ENCODE results near the gene EPS15. TPM values are rescaled to one million over a fixed set of nuclear protein-coding genes. Genes with fewer than 3 reads are reported as not detected.

Gene EPS15
- total RNA-seq, 1 experiment from 2014 or later: 54.4 TPM

GRCh38 chr1:51372561-51372960 lies 146.5 kb downstream of the EPS15 start:
- CTCF ChIA-PET: no interaction called here
- BruUV-seq (replicated peaks): no TSS peak
- no peak for ATAC-seq

DNA sequence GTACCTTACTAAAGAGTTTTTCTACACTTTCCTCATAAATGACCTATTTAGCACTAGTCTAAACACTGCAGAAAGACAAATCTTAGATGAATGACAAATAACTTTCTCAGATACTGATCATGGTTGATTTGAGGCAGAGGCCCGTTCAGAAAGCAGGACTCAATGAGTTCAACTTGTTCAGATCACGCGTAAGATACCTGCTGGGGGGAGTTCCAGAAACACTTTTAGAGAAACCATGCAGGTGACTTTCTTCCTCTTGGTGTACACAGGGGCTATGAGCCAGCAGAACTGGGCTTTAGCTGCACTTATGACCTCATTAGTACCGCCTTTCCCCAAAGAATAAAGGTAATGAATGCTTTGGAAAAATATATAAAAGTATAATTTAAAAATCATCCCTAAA lies 149.9 kb downstream of the EPS15 start:
- Histone ChIP-seq H3K4me1 (ENCODE audit: control insufficient read depth, insufficient read depth, low read length) (no peaks in the 10 kb centered on the region), H3K27me3 (ENCODE audit: control insufficient read depth, insufficient read depth, low read length) (no peaks in the 10 kb centered on the region), H3K36me3 (ENCODE audit: control insufficient read depth, insufficient read depth, low read length) (no peaks in the 10 kb centered on the region), H3K27ac (ENCODE audit: low read length) (no peak overlapping the region), H3K9me3 (ENCODE audit: control insufficient read depth, insufficient read depth, low read depth, low read length) (no peaks in the 10 kb centered on the region), H3K4me3 (ENCODE audit: low read depth in 2 of 2, low read length in 2 of 2) (no peak overlapping the region)
- no peak for ATAC-seq
- no peak for DNase-seq (ENCODE audit: low read depth, low spot score)
- intact Hi-C loops (cut with micrococcal nuclease; ENCODE audit: unreplicated experiment) (no loop called here), in situ Hi-C loops (cut with HindIII; ENCODE audit: low pct_unique_long_range_greater_than_20kb, low sequenced_read_pairs) (no loop called here)
- no TSS peak for BruUV-seq (replicated peaks)
- POLR2A ChIA-PET: no interaction called here
- no peak for TF ChIP-seq TCF7L2 (IDR thresholded peaks at IDR 0.05; ENCODE audit: low read depth, low read length)
- no peak for TF ChIP-seq POLR2AphosphoS5 (IDR thresholded peaks at IDR 0.05; ENCODE audit: low read depth, low read length)
- CTCF ChIA-PET: no interaction called here

More at GRCh38 chr1:51372561-51372960, 146.5 kb downstream of the EPS15 start:
- Histone ChIP-seq H3K9me3 (ENCODE audit: control insufficient read depth, insufficient read depth, low read depth, low read length) (no peaks in the 10 kb centered on the region), H3K4me1 (ENCODE audit: control insufficient read depth, insufficient read depth, low read length) (no peaks in the 10 kb centered on the region), H3K4me3 (ENCODE audit: low read depth in 2 of 2, low read length in 2 of 2) (no peak overlapping the region), H3K27ac (ENCODE audit: low read length) (no peak overlapping the region), H3K27me3 (ENCODE audit: control insufficient read depth, insufficient read depth, low read length) (no peaks in the 10 kb centered on the region), H3K36me3 (ENCODE audit: control insufficient read depth, insufficient read depth, low read length) (no peaks in the 10 kb centered on the region)
- TF ChIP-seq, protein P1, sequence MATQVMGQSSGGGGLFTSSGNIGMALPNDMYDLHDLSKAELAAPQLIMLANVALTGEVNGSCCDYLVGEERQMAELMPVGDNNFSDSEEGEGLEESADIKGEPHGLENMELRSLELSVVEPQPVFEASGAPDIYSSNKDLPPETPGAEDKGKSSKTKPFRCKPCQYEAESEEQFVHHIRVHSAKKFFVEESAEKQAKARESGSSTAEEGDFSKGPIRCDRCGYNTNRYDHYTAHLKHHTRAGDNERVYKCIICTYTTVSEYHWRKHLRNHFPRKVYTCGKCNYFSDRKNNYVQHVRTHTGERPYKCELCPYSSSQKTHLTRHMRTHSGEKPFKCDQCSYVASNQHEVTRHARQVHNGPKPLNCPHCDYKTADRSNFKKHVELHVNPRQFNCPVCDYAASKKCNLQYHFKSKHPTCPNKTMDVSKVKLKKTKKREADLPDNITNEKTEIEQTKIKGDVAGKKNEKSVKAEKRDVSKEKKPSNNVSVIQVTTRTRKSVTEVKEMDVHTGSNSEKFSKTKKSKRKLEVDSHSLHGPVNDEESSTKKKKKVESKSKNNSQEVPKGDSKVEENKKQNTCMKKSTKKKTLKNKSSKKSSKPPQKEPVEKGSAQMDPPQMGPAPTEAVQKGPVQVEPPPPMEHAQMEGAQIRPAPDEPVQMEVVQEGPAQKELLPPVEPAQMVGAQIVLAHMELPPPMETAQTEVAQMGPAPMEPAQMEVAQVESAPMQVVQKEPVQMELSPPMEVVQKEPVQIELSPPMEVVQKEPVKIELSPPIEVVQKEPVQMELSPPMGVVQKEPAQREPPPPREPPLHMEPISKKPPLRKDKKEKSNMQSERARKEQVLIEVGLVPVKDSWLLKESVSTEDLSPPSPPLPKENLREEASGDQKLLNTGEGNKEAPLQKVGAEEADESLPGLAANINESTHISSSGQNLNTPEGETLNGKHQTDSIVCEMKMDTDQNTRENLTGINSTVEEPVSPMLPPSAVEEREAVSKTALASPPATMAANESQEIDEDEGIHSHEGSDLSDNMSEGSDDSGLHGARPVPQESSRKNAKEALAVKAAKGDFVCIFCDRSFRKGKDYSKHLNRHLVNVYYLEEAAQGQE (IDR thresholded peaks at IDR 0.05; ENCODE audit: insufficient read depth in 1 of 2, low read depth in 2 of 2, low read length in 1 of 2): no peak
- no peak for TF ChIP-seq POLR2AphosphoS5 (IDR thresholded peaks at IDR 0.05; ENCODE audit: low read depth, low read length)
- no peak for TF ChIP-seq SIN3A (IDR thresholded peaks at IDR 0.05; ENCODE audit: borderline replicate concordance, insufficient read depth, low read depth, low read length)
- POLR2A ChIA-PET: no interaction called here
- intact Hi-C loops (cut with micrococcal nuclease; ENCODE audit: unreplicated experiment): no loop called here
- no peak for DNase-seq (ENCODE audit: low read depth, low spot score)
- in situ Hi-C loops (cut with HindIII; ENCODE audit: low pct_unique_long_range_greater_than_20kb, low sequenced_read_pairs): no loop called here

DNA sequence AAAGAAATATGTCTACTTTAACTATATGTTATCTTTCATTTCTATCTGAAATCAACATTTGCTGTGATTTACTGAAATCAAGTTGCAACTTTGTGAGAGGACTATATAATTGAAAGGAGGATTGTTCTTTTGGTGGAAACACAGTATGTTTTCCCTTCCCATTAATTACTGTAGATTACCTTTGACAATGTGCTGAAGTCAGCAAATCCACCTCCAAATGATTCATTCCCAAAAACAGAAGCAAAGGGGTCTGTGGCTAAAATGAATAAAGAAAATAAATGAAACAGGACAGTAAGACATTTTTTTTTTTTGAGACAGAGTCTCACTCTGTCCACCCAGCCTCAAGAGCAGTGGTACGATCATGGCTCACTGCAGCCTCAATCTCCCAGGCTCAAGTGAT lies 153.3 kb downstream of the EPS15 start:
- BruUV-seq (replicated peaks): no TSS peak

More for the DNA sequence above, 153.3 kb downstream of the EPS15 start:
- H3K4me3 ChIP-seq (ENCODE audit: low read depth in 2 of 2, low read length in 2 of 2): no peak overlapping the region
- intact Hi-C loops (cut with micrococcal nuclease; ENCODE audit: unreplicated experiment) (no loop called here), in situ Hi-C loops (cut with HindIII; ENCODE audit: low pct_unique_long_range_greater_than_20kb, low sequenced_read_pairs) (no loop called here)
- H3K9me3 ChIP-seq (ENCODE audit: control insufficient read depth, insufficient read depth, low read depth, low read length): no peaks in the 10 kb centered on the region
- H3K36me3 ChIP-seq (ENCODE audit: control insufficient read depth, insufficient read depth, low read length): 0 out of 2 replicates have a peak, but pooled peaks cover 2% of the 10 kb centered on the region
- TF ChIP-seq POLR2AphosphoS5 (IDR thresholded peaks at IDR 0.05; ENCODE audit: low read depth, low read length) (no peak), SIN3A (IDR thresholded peaks at IDR 0.05; ENCODE audit: borderline replicate concordance, insufficient read depth, low read depth, low read length) (no peak), TCF7L2 (IDR thresholded peaks at IDR 0.05; ENCODE audit: low read depth, low read length) (no peak)
- TF ChIP-seq, protein P1 (IDR thresholded peaks at IDR 0.05; ENCODE audit: insufficient read depth in 1 of 2, low read depth in 2 of 2, low read length in 1 of 2): no peak
- TF ChIP-seq, protein P2, sequence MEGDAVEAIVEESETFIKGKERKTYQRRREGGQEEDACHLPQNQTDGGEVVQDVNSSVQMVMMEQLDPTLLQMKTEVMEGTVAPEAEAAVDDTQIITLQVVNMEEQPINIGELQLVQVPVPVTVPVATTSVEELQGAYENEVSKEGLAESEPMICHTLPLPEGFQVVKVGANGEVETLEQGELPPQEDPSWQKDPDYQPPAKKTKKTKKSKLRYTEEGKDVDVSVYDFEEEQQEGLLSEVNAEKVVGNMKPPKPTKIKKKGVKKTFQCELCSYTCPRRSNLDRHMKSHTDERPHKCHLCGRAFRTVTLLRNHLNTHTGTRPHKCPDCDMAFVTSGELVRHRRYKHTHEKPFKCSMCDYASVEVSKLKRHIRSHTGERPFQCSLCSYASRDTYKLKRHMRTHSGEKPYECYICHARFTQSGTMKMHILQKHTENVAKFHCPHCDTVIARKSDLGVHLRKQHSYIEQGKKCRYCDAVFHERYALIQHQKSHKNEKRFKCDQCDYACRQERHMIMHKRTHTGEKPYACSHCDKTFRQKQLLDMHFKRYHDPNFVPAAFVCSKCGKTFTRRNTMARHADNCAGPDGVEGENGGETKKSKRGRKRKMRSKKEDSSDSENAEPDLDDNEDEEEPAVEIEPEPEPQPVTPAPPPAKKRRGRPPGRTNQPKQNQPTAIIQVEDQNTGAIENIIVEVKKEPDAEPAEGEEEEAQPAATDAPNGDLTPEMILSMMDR (IDR thresholded peaks at IDR 0.05): no peak
- ATAC-seq (no peak), DNase-seq (ENCODE audit: low read depth, low spot score) (no peak)
- H3K27me3 ChIP-seq (ENCODE audit: control insufficient read depth, insufficient read depth, low read length): no peaks in the 10 kb centered on the region
- POLR2A ChIA-PET: no interaction called here
- no peak overlapping the region for H3K27ac ChIP-seq (ENCODE audit: low read length)
- CTCF ChIA-PET: no interaction called here
- no peaks in the 10 kb centered on the region for H3K4me1 ChIP-seq (ENCODE audit: control insufficient read depth, insufficient read depth, low read length)

Data from Panc1 (cell line).